K562 (cell line): Measurements from ENCODE around the gene SDHAF3. TPM values are rescaled to one million over a fixed set of nuclear protein-coding genes. Genes with fewer than 3 reads are reported as not detected.

Experiments
- BHLHE40 ChIP-seq: IDR thresholded peaks from 2 replicates; pipeline ENCODE4 v1.6.1; 2011; ENCODE audit warnings: low read length, improper control_type of control experiment
- C11orf30 ChIP-seq: fragments of 450-650 bp; IDR thresholded peaks from 2 replicates; pipeline ENCODE4 v1.6.1; 2016; ENCODE audit warnings: low read depth, mild to moderate bottlenecking
- FOXJ2 ChIP-seq: fragments of 200-800 bp; sonication (Bioruptor generic); IDR thresholded peaks from 2 replicates; pipeline ENCODE4 v1.6.1; 2016; ENCODE audit warnings: missing genetic modification characterization, missing compliant biosample characterization
- HEY1 ChIP-seq: fragments of 250-450 bp; sonication (Bioruptor Pico); IDR thresholded peaks from 2 replicates; pipeline ENCODE4 v1.5.0; 2020; ENCODE audit warnings: mild to moderate bottlenecking, moderate library complexity, borderline replicate concordance
- MAFG ChIP-seq: fragments of 450-650 bp; conservative IDR thresholded peaks from 2 replicates; pipeline ENCODE4 v1.6.1; 2016; ENCODE audit warnings: missing genetic modification characterization, missing compliant biosample characterization
- MAFK ChIP-seq: IDR thresholded peaks from 2 replicates; pipeline ENCODE4 v1.6.1; 2011; ENCODE audit warnings: low read length, improper control_type of control experiment
- MCM2 ChIP-seq: fragments of 450-650 bp; IDR thresholded peaks from 2 replicates; pipeline ENCODE4 v1.6.1; 2017; ENCODE audit warnings: low read depth, mild to moderate bottlenecking
- NR2F6 ChIP-seq: fragments of 450-650 bp; formaldehyde crosslinking; IDR thresholded peaks from 2 replicates; pipeline ENCODE4 v1.4.0; 2020; ENCODE audit warnings: mild to moderate bottlenecking
- RBM14 ChIP-seq: fragments of 200-400 bp; formaldehyde crosslinking; IDR thresholded peaks from 2 replicates; pipeline ENCODE4 v1.6.1; 2018; ENCODE audit warnings: low read depth, mild to moderate bottlenecking, low read length, moderate library complexity, borderline replicate concordance; ENCODE audit not compliant: insufficient read depth
- RNF2 ChIP-seq: sonication (generic); IDR thresholded peaks from 2 replicates; pipeline ENCODE4 v1.6.1; 2016
- SP1 ChIP-seq: sonication (generic); formaldehyde crosslinking; IDR thresholded peaks from 2 replicates; pipeline ENCODE4 v1.8.1; 2022; ENCODE audit warnings: mild to moderate bottlenecking, missing genetic modification reagents
- TEAD4 ChIP-seq, 2 experiments: sonication (generic) in 1 of 2; formaldehyde crosslinking in 1 of 2; IDR thresholded peaks; 2 replicates each; pipeline versions ENCODE4 v1.6.1 to v1.8.0; 2012 to 2022; ENCODE audit warnings: borderline replicate concordance in 1 of 2, inconsistent platforms in 1 of 2, low read length in 1 of 2, mild to moderate bottlenecking in 1 of 2, missing genetic modification reagents in 1 of 2
- ZNF12 ChIP-seq: sonication (generic); formaldehyde crosslinking; IDR thresholded peaks from 2 replicates; pipeline ENCODE4 v1.4.0; 2020; ENCODE audit warnings: mild to moderate bottlenecking, missing genetic modification reagents
- ZNF23 ChIP-seq: fragments of 250-450 bp; sonication (Bioruptor Pico); IDR thresholded peaks from 2 replicates; pipeline ENCODE4 v1.4.0; 2020; ENCODE audit warnings: mild to moderate bottlenecking
- ZNF41 ChIP-seq: fragments of 250-450 bp; sonication (Bioruptor Pico); conservative IDR thresholded peaks from 2 replicates; pipeline ENCODE4 v1.4.0; 2020; ENCODE audit warnings: mild to moderate bottlenecking
- ZNF655 ChIP-seq: fragments of 250-450 bp; sonication (Bioruptor Pico); IDR thresholded peaks from 2 replicates; pipeline ENCODE4 v1.5.0; 2021
- ZNF717 ChIP-seq: fragments of 250-450 bp; sonication (Bioruptor Pico); IDR thresholded peaks from 2 replicates; pipeline ENCODE4 v1.5.0; 2021
- polyA plus RNA-seq, 8 experiments: library from polyadenylated mRNA; depleted of rRNA in 4 of 8; stranded (reverse) in 5 of 8; unstranded in 3 of 8; fragments of >200 nt; fragmentation: Nextera tagmentation in 2 of 8; fragmentation: Illumina TruSeq in 1 of 8; extraction: Ambion mirVana in 2 of 8; extraction: Trizol in 1 of 8; gene quantifications; 2 replicates each; pipeline versions ENCODE4 v1.2.1 to v1.2.3, GENCODE V29; 2011 to 2014; ENCODE audit warnings: inconsistent platforms in 1 of 8, missing spikeins in 1 of 8
- total RNA-seq, 7 experiments: library from RNA; depleted of rRNA in 6 of 7; stranded (reverse); fragments of >200 nt in 6 of 7; fragmentation: Illumina TruSeq in 2 of 7; extraction: Trizol in 2 of 7; gene quantifications; 2 replicates each; pipeline versions ENCODE4 v1.2.1 to v1.2.3, GENCODE V29; 2011 to 2021; ENCODE audit warnings: low replicate concordance in 1 of 7
- TF ChIP-seq, protein P1 (sequence below), 2 experiments: fragments of 450-650 bp; formaldehyde crosslinking in 1 of 2; IDR thresholded peaks; 2 replicates each; pipeline versions ENCODE4 v1.4.0 to v1.6.1; 2014 to 2020; ENCODE audit warnings: mild to moderate bottlenecking in 2 of 2, borderline replicate concordance in 1 of 2, low read depth in 1 of 2
- TF ChIP-seq, protein P2 (sequence below): fragments of 450-650 bp; formaldehyde crosslinking; IDR thresholded peaks from 2 replicates; pipeline ENCODE4 v1.4.0; 2022; ENCODE audit warnings: missing genetic modification characterization

The SDHAF3 gene
- total and polyA plus RNA-seq, 9 of the 15 experiments (the other 6 are each of a cell fraction or from before 2014, with no cell fraction given): 51.5 to 403 (median 145) TPM

- TF ChIP-seq, protein P1, sequence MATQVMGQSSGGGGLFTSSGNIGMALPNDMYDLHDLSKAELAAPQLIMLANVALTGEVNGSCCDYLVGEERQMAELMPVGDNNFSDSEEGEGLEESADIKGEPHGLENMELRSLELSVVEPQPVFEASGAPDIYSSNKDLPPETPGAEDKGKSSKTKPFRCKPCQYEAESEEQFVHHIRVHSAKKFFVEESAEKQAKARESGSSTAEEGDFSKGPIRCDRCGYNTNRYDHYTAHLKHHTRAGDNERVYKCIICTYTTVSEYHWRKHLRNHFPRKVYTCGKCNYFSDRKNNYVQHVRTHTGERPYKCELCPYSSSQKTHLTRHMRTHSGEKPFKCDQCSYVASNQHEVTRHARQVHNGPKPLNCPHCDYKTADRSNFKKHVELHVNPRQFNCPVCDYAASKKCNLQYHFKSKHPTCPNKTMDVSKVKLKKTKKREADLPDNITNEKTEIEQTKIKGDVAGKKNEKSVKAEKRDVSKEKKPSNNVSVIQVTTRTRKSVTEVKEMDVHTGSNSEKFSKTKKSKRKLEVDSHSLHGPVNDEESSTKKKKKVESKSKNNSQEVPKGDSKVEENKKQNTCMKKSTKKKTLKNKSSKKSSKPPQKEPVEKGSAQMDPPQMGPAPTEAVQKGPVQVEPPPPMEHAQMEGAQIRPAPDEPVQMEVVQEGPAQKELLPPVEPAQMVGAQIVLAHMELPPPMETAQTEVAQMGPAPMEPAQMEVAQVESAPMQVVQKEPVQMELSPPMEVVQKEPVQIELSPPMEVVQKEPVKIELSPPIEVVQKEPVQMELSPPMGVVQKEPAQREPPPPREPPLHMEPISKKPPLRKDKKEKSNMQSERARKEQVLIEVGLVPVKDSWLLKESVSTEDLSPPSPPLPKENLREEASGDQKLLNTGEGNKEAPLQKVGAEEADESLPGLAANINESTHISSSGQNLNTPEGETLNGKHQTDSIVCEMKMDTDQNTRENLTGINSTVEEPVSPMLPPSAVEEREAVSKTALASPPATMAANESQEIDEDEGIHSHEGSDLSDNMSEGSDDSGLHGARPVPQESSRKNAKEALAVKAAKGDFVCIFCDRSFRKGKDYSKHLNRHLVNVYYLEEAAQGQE (IDR thresholded peaks at IDR 0.05; ENCODE audit: borderline replicate concordance): 0 out of 2 replicates have a peak, but pooled peaks have one; percentile 7
- TF ChIP-seq, protein P1 (CRISPR knock-in tag; IDR thresholded peaks at IDR 0.05; ENCODE audit: low read depth): no peak
- TF ChIP-seq C11orf30 (peak; percentile 78; the same call in 1 of the 2 replicates), TEAD4 (IDR thresholded peaks at IDR 0.05; ENCODE audit: low read length) (peak; percentile 30; the same call in 1 of the 2 replicates), TEAD4 (CRISPR knock-in tag; IDR thresholded peaks at IDR 0.05; ENCODE audit: borderline replicate concordance) (no peak), ZNF23 (CRISPR knock-in tag) (no peak), MAFG (tag) (peak; percentile 76), BHLHE40 (no peak), FOXJ2 (tag) (no peak), RBM14 (no peak), ZNF717 (CRISPR knock-in tag) (no peak), MAFK (peak; percentile 68; the same call in 1 of the 2 replicates), NR2F6 (no peak), ZNF12 (no peak), MCM2 (no peak), HEY1 (CRISPR knock-in tag) (no peak), ZNF655 (CRISPR knock-in tag) (no peak), ZNF41 (CRISPR knock-in tag) (no peak), RNF2 (peak; percentile 71), SP1 (no peak)
- TF ChIP-seq, protein P2, sequence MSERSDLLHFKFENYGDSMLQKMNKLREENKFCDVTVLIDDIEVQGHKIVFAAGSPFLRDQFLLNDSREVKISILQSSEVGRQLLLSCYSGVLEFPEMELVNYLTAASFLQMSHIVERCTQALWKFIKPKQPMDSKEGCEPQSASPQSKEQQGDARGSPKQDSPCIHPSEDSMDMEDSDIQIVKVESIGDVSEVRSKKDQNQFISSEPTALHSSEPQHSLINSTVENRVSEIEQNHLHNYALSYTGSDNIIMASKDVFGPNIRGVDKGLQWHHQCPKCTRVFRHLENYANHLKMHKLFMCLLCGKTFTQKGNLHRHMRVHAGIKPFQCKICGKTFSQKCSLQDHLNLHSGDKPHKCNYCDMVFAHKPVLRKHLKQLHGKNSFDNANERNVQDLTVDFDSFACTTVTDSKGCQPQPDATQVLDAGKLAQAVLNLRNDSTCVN: no peak
Observed at GRCh38 chr7:97126483-97127171, 9.1 kb downstream of the SDHAF3 start (continued).
